Activated B cell treated with CpG ODN at 0.5 μM for 24 hours (primary cell): ENCODE data around the gene GALNT17. TPM values are rescaled to one million over a fixed set of nuclear protein-coding genes. Genes with fewer than 3 reads are reported as not detected.

ENCODE experiments used
- ATAC-seq: fragments of 200-7000 bp; cut with Tn5 transposase; one replicate; pipeline ENCODE4 v1.10.0; 2021; ENCODE audit warnings: low read depth, mild to moderate bottlenecking, moderate library complexity
- CTCF ChIA-PET: fragments of 350-600 bp; sonication (Branson Sonifier 250); formaldehyde crosslinking; loops from one replicate; lab custom pipeline; 2021; ENCODE audit warnings: antibody characterized with exemption; lab: Charles Lee
- POLR2A ChIA-PET: fragments of 350-600 bp; sonication (Branson Sonifier 250); formaldehyde crosslinking; loops from one replicate; lab custom pipeline; 2021; ENCODE audit warnings: antibody characterized with exemption; lab: Charles Lee
- DNase-seq: peaks from one replicate; pipeline ENCODE4 v3.0.0; 2022
- H3K27ac Mint-ChIP-seq: one replicate; pipeline ENCODE4 v1.8.0; 2020; ENCODE audit warnings: mixed read lengths
- H3K27me3 Mint-ChIP-seq: one replicate; pipeline ENCODE4 v1.8.0; 2021; ENCODE audit warnings: mixed read lengths
- H3K36me3 Mint-ChIP-seq: one replicate; pipeline ENCODE4 v1.8.0; 2021; ENCODE audit warnings: low read depth, mixed read lengths
- H3K4me1 Mint-ChIP-seq: one replicate; pipeline ENCODE4 v1.8.0; 2021; ENCODE audit warnings: mixed read lengths
- H3K4me3 Mint-ChIP-seq: one replicate; pipeline ENCODE4 v1.8.0; 2020; ENCODE audit warnings: mild to moderate bottlenecking, mixed read lengths
- H3K9me3 Mint-ChIP-seq: one replicate; pipeline ENCODE4 v1.8.0; 2020; ENCODE audit warnings: mixed read lengths
- CTCF ChIP-seq: fragments of 200-600 bp; IDR thresholded peaks from one replicate; pipeline ENCODE4 v1.8.0; 2022; ENCODE audit warnings: antibody characterized with exemption, mild to moderate bottlenecking
- intact Hi-C: fragments of 100-400 bp; cut with micrococcal nuclease; formaldehyde crosslinking; loops from one replicate; pipeline ENCODE4 v1.15.1; 2024
- total RNA-seq: library from RNA; stranded (reverse); gene quantifications from 2 replicates; pipeline ENCODE4 v1.2.3, GENCODE V29; 2022

GALNT17 gene
- total RNA-seq, 1 donor from 2014 or later: not detected

GRCh38 chr7:71364551-71364950 is 232.6 kb downstream of the GALNT17 start:
- DNase-seq (no peak), ATAC-seq (no peak)
- POLR2A ChIA-PET: no interaction called here
- CTCF ChIA-PET: no interaction called here
- intact Hi-C loops: no loop called here
- Mint-ChIP-seq H3K4me1 (no peaks in the 10 kb centered on the region), H3K27ac (no peak overlapping the region), H3K27me3 (no peaks in the 10 kb centered on the region), H3K9me3 (peaks cover 11% of the 10 kb centered on the region), H3K36me3 (no peaks in the 10 kb centered on the region), H3K4me3 (no peak overlapping the region)
- TF ChIP-seq CTCF: no peak

GRCh38 chr7:71372991-71373390 is 241.0 kb downstream of the GALNT17 start:
- POLR2A ChIA-PET: no interaction called here
- H3K9me3 Mint-ChIP-seq: peaks cover 16% of the 10 kb centered on the region
- no peak for DNase-seq

GRCh38 chr7:71377062-71377461 is 245.1 kb downstream of the GALNT17 start:
- POLR2A ChIA-PET: no interaction called here
- TF ChIP-seq CTCF: no peak
- no peaks in the 10 kb centered on the region for H3K27me3 Mint-ChIP-seq
- no peak for DNase-seq
- no peak for ATAC-seq
- intact Hi-C loops: no loop called here
- H3K27ac Mint-ChIP-seq: no peak overlapping the region
- no peak overlapping the region for H3K4me3 Mint-ChIP-seq
- no peaks in the 10 kb centered on the region for H3K36me3 Mint-ChIP-seq
- H3K4me1 Mint-ChIP-seq: no peaks in the 10 kb centered on the region
- CTCF ChIA-PET: no interaction called here
- H3K9me3 Mint-ChIP-seq: peaks cover 30% of the 10 kb centered on the region

More at GRCh38 chr7:71372991-71373390, 241.0 kb downstream of the GALNT17 start:
- intact Hi-C loops: no loop called here
- no peaks in the 10 kb centered on the region for H3K4me1 Mint-ChIP-seq
- CTCF ChIA-PET: no interaction called here
- H3K27ac Mint-ChIP-seq: no peak overlapping the region
- ATAC-seq: no peak
- no peak for TF ChIP-seq CTCF
- H3K4me3 Mint-ChIP-seq: no peak overlapping the region
- H3K36me3 Mint-ChIP-seq: no peaks in the 10 kb centered on the region
- H3K27me3 Mint-ChIP-seq: no peaks in the 10 kb centered on the region

- H3K36me3 Mint-ChIP-seq: no peaks in the 10 kb centered on the region
- no peaks in the 10 kb centered on the region for H3K27me3 Mint-ChIP-seq
- intact Hi-C loops: no loop called here
- no peak for DNase-seq
- H3K4me1 Mint-ChIP-seq: no peaks in the 10 kb centered on the region
- CTCF ChIA-PET: no interaction called here
- H3K27ac Mint-ChIP-seq: no peak overlapping the region
- ATAC-seq: no peak
- H3K9me3 Mint-ChIP-seq: peaks cover 30% of the 10 kb centered on the region
- POLR2A ChIA-PET: no interaction called here
- H3K4me3 Mint-ChIP-seq: no peak overlapping the region
- no peak for TF ChIP-seq CTCF
Measured at GRCh38 chr7:71377469-71377868, 245.5 kb downstream of the GALNT17 start.

- Mint-ChIP-seq H3K4me1 (no peaks in the 10 kb centered on the region), H3K9me3 (peaks cover 13% of the 10 kb centered on the region), H3K27me3 (no peaks in the 10 kb centered on the region), H3K4me3 (no peak overlapping the region), H3K27ac (no peak overlapping the region), H3K36me3 (no peaks in the 10 kb centered on the region)
- CTCF ChIA-PET: no interaction called here
- intact Hi-C loops: no loop called here
- TF ChIP-seq CTCF: no peak
- DNase-seq: no peak
- POLR2A ChIA-PET: no interaction called here
- ATAC-seq: no peak
Measured at GRCh38 chr7:71384094-71384493, 252.2 kb downstream of the GALNT17 start.
